Stomach (tissue), 9 donors: Measurements from ENCODE around the gene AJUBA. TPM values are rescaled to one million over a fixed set of nuclear protein-coding genes. Genes with fewer than 3 reads are reported as not detected.
"Not testable (repeated sequence)": the region's sequence is repeated elsewhere in the genome, so short reads cannot be mapped to it uniquely, and the experiment has no call there.

ENCODE experiments used
- DNase-seq, 2 donors: peaks; one replicate each; pipeline versions ENCODE4 v3.0.0 to v3.0.0-alpha.2; 2013 to 2019
- H3K27ac ChIP-seq, 5 donors: fragments of 200-600 bp in 4 of 5; sonication (generic) in 4 of 5; one replicate each; pipeline ENCODE4 v1.5.1; 2013 to 2019; ENCODE audit warnings: mild to moderate bottlenecking in 1 of 5, moderate library complexity in 1 of 5
- H3K27me3 ChIP-seq, 3 donors: fragments of 200-600 bp; sonication (generic); one replicate each; pipeline ENCODE4 v1.5.1; 2017 to 2019; ENCODE audit warnings: mixed run types in 1 of 3
- H3K36me3 ChIP-seq, 4 donors: fragments of 200-600 bp; sonication (generic); 1 replicate in 3 of 4; 2 replicates in 1 of 4; pipeline ENCODE4 v1.5.1; 2016 to 2019
- H3K4me1 ChIP-seq, 4 donors: fragments of 200-600 bp; sonication (generic); one replicate each; pipeline ENCODE4 v1.5.1; 2016 to 2019
- H3K4me3 ChIP-seq, 4 donors: fragments of 200-600 bp; sonication (generic) in 3 of 4; one replicate each; pipeline ENCODE4 v1.5.1; 2016 to 2019; ENCODE audit warnings: mild to moderate bottlenecking in 1 of 4
- H3K9me3 ChIP-seq, 4 donors: fragments of 200-600 bp; sonication (generic); one replicate each; pipeline ENCODE4 v1.5.1; 2016 to 2019
- CTCF ChIP-seq, 7 experiments: fragments of 450-650 bp in 4 of 7; fragments of 200-600 bp in 3 of 7; sonication (generic) in 3 of 7; IDR thresholded peaks; one replicate each; pipeline ENCODE4 v1.5.1; 2016 to 2019; ENCODE audit warnings: antibody characterized with exemption in 7 of 7, control low read depth in 2 of 7, mild to moderate bottlenecking in 1 of 7
- EP300 ChIP-seq: sonication (generic); formaldehyde crosslinking; IDR thresholded peaks from one replicate; pipeline ENCODE4 v1.6.1; 2017; ENCODE audit warnings: antibody characterized with exemption
- POLR2A ChIP-seq, 4 donors: fragments of 450-650 bp; IDR thresholded peaks; one replicate each; pipeline ENCODE4 v1.6.1; 2016; ENCODE audit warnings: antibody characterized with exemption in 4 of 4, control low read depth in 2 of 4, mild to moderate bottlenecking in 1 of 4, moderate library complexity in 1 of 4
- POLR2AphosphoS5 ChIP-seq, 3 donors: sonication (generic); formaldehyde crosslinking; IDR thresholded peaks; one replicate each; pipeline ENCODE4 v1.6.1; 2016; ENCODE audit warnings: antibody characterized with exemption in 3 of 3
- WGBS, 5 donors: extraction: QIAGEN DNeasy Blood & Tissue Kit in 3 of 5; methylation state at CpG; one replicate each; pipeline versions ENCODE4 v1.1.5 to v1.1.7; 2013 to 2018; 5-methylcytosine and 5-hydroxymethylcytosine counted together
- intact Hi-C: fragments of 100-400 bp; cut with DNase I; formaldehyde crosslinking; loops from one replicate; pipeline ENCODE4 v1.15.1; 2023; ENCODE audit warnings: low total_unique reads
- polyA plus RNA-seq, 3 donors: library from polyadenylated mRNA; stranded (reverse); fragments of 200-250 nt; gene quantifications; one replicate each; pipeline ENCODE4 v1.2.3, GENCODE V29; 2013
- total RNA-seq, 5 donors: library from RNA; depleted of rRNA; stranded (reverse); fragments of >200 nt; gene quantifications; one replicate each; pipeline versions ENCODE4 v1.1.0 to v1.2.3, GENCODE V29; 2014 to 2016
- donor health status: healthy with polysubstance abuse.
- donor health status: Bipolar disorder and iron deficiency.
- donor health status: healthy.

Gene AJUBA
- total and polyA plus RNA-seq, 8 donors, result 1.5 to 13.3 (median 6.9) TPM; not detected in 1

GRCh38 chr14:23017091-23017490 is 34.7 kb upstream of the AJUBA start:
- no peak for DNase-seq
- Histone ChIP-seq H3K27me3 (no peaks in the 10 kb centered on the region), H3K36me3 (no peaks in the 10 kb centered on the region), H3K4me1 (no peaks in the 10 kb centered on the region), H3K9me3 (no peaks in the 10 kb centered on the region), H3K27ac (no peak overlapping the region), H3K4me3 (no peak overlapping the region)
- TF ChIP-seq POLR2AphosphoS5 (IDR thresholded peaks at IDR 0.05), result no peak
- TF ChIP-seq POLR2A (IDR thresholded peaks at IDR 0.05), result no peak
- no peak for TF ChIP-seq EP300
- TF ChIP-seq CTCF (IDR thresholded peaks at IDR 0.05), result no peak
- intact Hi-C loops, result no loop called here
- WGBS, 5 donors, result 72 to 87% (median 79%) methylated on average over 5 of the region's 5 CpGs

- H3K27ac ChIP-seq, result no peak overlapping the region
- TF ChIP-seq CTCF (IDR thresholded peaks at IDR 0.05) (no peak), EP300 (no peak), POLR2A (IDR thresholded peaks at IDR 0.05) (no peak), POLR2AphosphoS5 (IDR thresholded peaks at IDR 0.05) (no peak)
- no peaks in the 10 kb centered on the region for H3K36me3 ChIP-seq
- WGBS, 5 donors, result 77 to 90% (median 81%) methylated on average over 4 of the region's 4 CpGs
- peaks cover 0 to 1% (median 0%) of the 10 kb centered on the region in 4 donors for H3K4me1 ChIP-seq
- no peaks in the 10 kb centered on the region for H3K27me3 ChIP-seq
- intact Hi-C loops, result no loop called here
- H3K4me3 ChIP-seq, result no peak overlapping the region
- no peaks in the 10 kb centered on the region for H3K9me3 ChIP-seq
- no peak for DNase-seq
Measured at GRCh38 chr14:23015618-23016017, 33.3 kb upstream of the AJUBA start.

- H3K36me3 ChIP-seq, H3K4me3 ChIP-seq, H3K27ac ChIP-seq, H3K27me3 ChIP-seq, DNase-seq, H3K9me3 ChIP-seq, intact Hi-C loops: not testable (repeated sequence)
- 83 to 91% (median 86%) methylated on average over 5 of the region's 5 CpGs for WGBS, 5 donors
- H3K4me1 ChIP-seq, result peaks cover 3 to 16% (median 7%) of the 10 kb centered on the region in 4 donors
Measured at GRCh38 chr14:23013749-23014054, 31.4 kb upstream of the AJUBA start.

- no peak for TF ChIP-seq EP300
- no peak for TF ChIP-seq POLR2AphosphoS5 (IDR thresholded peaks at IDR 0.05)
- TF ChIP-seq POLR2A (IDR thresholded peaks at IDR 0.05), result no peak
- TF ChIP-seq CTCF (IDR thresholded peaks at IDR 0.05), result no peak
- 45 to 69% (median 55%) methylated on average over 6 of the region's 6 CpGs for WGBS, 5 donors
- H3K36me3 ChIP-seq, result no peaks in the 10 kb centered on the region
- DNase-seq, result peak in 1 of 2 donors; percentile 47
- no peaks in the 10 kb centered on the region for H3K9me3 ChIP-seq
- H3K4me3 ChIP-seq, result no peak overlapping the region
- H3K27ac ChIP-seq, result no peak overlapping the region
- intact Hi-C loops, result no loop called here
- no peaks in the 10 kb centered on the region for H3K27me3 ChIP-seq
- peaks cover 4 to 17% (median 10%) of the 10 kb centered on the region in 4 donors for H3K4me1 ChIP-seq
Measured at GRCh38 chr14:23013054-23013748, 30.9 kb upstream of the AJUBA start.
